HG03439 (cell line): ENCODE results near the gene EIF2S2.

Experiments
- ATAC-seq: cut with Tn5 transposase; IDR thresholded peaks from one replicate; pipeline ENCODE4 v1.9.1; 2021; ENCODE audit warnings: mild to moderate bottlenecking, moderate library complexity; ENCODE audit not compliant: unreplicated experiment

The EIF2S2 gene

DNA sequence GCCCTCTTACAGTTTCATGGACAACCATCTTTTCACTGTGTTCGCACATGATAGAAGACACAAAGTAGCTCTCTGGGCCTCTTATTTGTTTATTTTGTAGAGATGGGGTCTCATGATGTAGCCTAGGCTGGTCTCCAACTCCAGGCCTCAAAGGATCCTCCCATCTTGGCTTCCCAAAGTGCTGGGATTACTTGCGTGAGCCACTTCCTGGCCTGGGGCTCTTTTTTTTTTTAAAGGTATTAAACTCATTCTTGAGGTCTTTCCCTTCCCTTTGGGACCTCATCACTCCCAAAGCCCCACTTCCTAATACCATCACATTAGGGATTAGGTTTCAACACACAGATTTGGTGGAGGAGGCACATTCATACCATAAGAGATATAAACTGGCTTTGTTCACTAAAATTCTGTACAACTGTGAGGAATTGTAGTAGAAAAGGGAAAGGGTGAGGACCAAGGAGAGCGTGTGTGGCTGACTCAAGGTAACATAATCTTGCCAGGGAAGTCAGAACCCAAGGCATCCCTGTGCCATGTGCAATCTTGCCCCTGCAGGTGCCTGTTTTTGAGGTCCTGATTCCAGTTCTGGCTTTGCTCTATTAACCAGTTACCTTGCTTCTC lies 45.5 kb downstream of the EIF2S2 start:
- ATAC-seq, result no peak

DNA sequence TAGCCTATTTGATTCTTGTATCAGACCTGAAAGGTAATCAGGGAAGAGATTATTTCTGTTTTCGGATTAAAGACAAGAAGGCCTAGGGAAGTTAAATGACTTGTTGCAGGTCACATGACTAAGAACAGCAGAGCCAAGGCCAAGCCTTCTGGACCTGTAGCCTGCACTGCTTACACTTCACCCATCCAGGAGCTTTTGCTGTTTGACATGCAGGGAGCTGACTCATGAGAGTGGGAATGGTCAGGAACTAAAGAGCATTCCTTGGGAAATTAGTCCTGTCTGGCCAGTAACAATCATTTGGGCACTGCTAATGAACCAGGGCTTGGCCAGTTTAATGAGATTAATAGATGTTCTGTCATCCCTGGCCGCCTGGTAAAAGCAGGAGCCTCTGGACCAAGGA lies 46.8 kb downstream of the EIF2S2 start:
- no peak for ATAC-seq

- ATAC-seq, result no peak
Observed at GRCh38 chr20:34064286-34064685, 47.8 kb downstream of the EIF2S2 start.

- ATAC-seq, result no peak
Observed at GRCh38 chr20:34062570-34063482, 49.2 kb downstream of the EIF2S2 start.

- no peak for ATAC-seq
Observed at GRCh38 chr20:34061695-34062094, 50.3 kb downstream of the EIF2S2 start.

DNA sequence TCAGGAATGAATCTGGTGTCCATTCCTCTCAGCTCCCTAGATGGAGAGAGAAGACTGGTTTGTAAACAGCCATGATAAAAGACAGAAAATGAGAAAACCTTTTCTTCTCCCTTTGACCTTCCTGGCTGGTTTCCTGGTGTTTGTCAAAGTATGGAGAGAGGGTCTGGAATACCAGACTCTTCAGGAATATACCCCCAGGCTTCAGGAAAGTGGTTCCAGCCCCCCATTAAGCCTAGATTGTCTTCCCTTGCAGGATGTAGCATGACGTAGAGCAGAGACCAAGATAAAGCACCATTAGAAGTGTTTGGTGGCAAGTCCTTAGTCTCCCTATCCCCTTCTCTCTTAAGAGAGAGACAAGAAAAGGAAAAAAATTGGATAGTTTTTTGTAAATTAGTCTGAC lies 51.1 kb downstream of the EIF2S2 start:
- no peak for ATAC-seq

DNA sequence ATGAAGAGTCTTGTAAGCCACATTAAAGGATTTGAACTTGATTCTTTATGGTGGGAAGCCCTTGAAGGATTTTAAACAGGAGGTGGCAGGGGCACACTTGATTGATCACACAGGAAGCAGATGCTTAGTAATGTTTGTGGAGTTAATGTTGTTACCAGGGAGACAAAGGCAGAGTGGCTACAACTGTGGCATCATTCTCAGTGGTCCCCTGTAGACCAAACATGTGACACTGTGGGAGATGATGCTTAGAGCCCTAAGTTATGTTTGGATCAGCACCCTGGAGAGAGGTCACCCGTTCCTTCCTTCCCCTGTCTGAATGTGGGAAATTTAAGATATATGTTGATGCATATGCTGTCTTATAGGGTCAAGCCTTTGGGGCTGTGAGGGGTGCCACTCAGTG lies 53.2 kb downstream of the EIF2S2 start:
- no peak for ATAC-seq

DNA sequence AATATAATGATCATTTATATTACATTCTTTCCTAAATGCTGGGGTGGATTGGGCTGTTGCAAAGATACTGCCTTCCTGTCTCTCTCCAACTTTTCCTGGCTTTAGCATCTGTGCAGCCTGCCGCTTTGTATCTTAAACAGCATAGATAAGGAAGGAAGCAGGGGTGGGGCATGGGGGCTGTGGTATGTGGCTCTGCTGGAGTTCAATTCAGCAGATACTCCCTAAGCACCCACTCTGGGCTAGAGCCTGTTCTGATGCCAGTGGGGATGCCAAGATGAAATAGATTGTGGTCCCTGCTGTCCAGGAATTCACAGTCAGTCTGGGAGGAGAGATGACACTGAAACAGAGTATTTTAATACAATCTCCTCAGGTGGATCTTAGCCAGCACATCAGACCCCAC lies 56.8 kb downstream of the EIF2S2 start:
- ATAC-seq, result no peak

DNA sequence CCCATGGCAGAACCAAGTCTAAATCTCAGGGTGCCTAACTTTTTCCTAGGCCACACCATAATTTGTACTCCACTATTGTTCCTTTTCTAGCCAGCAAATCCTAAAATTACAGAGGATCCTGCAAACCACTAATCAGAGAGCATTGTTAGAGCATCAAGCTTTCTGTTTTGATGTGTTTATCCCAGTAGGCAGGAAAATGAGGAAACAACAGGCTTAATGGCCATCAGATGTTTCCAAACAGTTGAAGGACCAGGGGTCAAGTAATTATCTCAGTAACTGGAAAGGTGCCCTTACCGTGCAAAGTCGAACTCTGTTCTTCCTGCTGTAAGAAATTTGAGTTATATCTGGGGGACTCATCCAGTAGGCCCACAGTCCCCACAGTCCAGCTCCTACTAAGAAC lies 59.6 kb downstream of the EIF2S2 start:
- ATAC-seq, result no peak

DNA sequence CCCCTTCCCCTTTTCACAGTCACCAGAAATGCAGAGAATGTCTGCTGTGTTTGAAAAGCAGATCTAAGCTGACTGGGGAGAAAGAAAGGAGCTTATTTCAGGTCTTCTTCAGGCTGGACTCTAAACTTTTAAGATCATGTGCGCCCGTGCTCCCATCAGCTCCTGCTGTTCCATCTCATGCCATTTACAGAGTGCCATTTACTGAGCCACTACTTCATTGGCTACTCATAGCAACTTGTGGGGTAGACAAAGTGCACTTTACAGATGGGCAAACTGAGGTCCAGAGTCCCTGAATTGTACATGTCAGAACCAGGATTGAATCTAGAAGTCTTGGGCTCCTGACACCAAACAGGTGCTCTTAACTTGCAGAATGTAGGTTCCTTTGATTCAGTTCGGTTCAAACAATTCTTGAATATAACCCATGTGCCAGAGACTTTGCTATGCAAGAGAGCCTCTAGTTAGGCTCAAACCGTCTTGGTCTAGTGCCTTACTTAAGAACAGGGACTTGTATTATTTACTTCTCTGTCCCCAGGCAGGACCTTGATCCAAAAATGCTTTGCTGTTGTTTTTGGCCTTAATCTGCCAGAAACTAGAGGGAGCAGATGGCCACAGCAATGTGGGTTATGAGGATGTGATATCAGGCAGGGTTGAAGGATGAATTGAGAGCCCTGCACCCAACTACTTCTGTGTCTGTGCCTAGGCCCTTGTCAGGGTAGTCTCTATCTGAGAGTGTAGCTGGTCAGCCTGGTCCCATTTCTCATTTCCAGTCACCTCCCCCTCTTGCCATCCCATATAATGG lies 61.9 kb downstream of the EIF2S2 start:
- ATAC-seq, result no peak

- ATAC-seq, result no peak
Observed at GRCh38 chr20:34049389-34049788, 62.7 kb downstream of the EIF2S2 start.

DNA sequence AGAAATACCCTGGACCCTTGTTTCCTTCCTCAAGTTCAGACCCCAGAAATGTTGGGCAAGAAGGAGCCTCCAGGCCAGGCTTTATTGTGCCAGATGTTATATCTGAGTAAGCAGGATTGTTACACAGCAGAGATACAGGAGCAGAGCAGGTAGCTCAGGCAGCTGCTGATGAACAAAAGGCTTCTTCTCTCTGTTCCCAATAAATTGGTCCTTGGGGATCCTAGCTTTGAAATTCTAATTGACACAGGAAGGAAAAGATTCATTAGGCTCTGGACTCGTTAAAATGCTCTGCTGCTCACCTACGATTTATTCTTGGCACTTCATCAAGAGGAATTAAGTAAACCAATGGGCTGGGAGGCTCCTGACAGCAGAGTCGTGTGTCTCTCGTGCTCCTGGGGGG lies 64.1 kb downstream of the EIF2S2 start:
- no peak for ATAC-seq

DNA sequence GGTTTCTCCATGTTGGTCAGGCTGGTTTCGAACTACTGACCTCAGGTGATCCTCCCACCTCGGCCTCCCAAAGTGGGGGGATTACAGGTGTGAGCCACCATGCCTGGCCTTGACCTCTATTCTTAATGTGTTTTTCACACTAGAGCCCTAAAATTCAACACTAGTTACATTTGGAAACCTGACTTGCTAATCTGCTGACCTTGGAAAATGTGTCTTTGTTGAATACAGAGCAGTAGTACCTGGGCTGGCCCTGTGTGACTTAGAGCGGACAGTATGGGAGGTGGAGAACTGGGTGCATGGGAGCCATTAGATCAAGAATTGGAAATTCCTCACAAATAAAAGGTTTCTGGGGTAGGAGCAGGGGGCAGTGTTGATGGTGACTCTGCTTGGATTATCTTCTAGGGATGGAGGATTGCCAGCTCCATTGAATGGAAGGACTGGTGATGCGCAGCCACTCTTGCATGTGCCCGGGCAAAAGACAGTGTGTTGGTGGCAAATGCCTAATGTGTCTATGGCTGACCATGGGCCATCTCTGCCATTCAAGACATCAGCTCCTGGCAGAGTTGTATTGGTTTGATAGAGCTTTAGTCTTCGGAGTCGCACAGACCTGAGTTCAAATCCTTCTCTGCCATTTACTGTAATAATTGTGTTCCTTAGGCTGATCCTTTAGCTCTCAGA lies 64.9 kb downstream of the EIF2S2 start:
- ATAC-seq, result no peak

GRCh38 chr20:34045930-34046725 lies 65.9 kb downstream of the EIF2S2 start:
- ATAC-seq, result no peak

DNA sequence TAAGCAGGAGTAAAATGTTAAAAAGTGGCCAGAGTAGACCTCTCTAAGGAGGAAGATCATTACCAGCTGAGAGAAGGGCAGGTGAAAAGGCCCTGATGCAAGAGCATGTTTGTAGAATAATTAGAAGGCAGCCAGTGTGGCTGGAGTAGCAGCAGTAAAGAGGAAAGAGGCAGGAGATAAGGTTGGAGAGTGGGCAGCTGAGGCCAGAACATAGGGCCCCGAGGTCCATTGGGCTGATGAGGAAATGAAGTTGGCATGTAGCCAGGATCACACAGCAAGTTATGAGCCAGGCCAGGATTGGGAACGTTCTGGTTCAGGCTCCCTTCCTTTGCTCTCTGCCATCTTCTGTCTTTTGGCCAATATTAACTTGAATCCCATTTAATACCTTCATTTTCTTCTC lies 66.7 kb downstream of the EIF2S2 start:
- ATAC-seq, result no peak

GRCh38 chr20:34043025-34043424 lies 69.0 kb downstream of the EIF2S2 start:
- ATAC-seq, result no peak

DNA sequence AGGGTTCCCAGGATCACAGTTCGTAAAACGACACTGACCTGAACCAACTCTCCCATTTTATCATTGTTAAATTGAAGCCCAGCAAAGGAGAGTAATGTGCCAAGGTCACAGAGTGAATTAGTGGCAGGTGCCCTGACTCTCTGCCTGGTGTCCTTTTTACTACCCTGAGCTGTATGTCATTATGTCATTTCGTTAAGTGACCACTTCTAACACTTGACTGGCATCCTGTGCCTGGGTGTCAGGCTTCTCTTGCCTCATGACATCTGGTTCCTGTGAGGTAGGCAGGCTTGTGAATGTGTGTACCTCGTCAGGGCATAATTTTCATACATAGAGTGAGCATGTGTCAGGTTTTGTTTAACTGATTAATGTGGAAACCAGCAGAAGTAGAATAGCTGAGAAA lies 69.8 kb downstream of the EIF2S2 start:
- ATAC-seq, result no peak

- ATAC-seq, result no peak
Observed at GRCh38 chr20:34041226-34041625, 70.8 kb downstream of the EIF2S2 start.

DNA sequence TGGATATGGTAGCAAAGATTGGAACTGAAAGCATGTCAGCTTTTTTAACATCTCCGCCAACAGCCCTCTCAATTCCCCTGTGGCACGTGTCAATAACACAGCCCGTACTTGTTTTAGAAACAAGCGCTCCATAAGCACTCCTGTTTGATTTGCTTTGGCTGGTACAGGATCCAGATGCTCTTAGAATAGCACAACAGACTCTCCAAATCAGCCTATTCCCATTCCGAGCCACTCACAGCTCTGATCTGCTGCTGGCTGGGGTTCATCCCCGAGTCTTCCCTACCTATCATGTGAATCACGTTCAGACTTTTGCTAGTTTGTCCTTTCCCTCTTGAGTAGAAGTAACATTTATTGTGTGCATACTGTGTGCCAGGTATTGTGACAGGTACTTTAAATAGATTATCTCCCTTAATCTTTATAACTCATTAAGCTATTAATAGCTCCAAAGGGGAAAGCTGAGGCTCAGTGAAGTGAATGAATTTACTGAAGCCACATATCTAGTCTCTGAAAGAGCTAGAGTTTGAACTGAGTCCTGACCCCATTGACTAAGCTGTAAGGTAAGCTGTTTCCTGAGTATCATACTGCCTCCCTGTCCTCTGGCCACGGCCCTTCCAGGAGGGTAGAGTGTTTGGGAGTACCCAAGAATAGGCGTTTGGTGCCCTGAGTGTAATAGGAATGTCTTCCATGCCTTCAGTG lies 71.6 kb downstream of the EIF2S2 start:
- no peak for ATAC-seq
